ENCODE measurements around the gene FANCL.

DNA sequence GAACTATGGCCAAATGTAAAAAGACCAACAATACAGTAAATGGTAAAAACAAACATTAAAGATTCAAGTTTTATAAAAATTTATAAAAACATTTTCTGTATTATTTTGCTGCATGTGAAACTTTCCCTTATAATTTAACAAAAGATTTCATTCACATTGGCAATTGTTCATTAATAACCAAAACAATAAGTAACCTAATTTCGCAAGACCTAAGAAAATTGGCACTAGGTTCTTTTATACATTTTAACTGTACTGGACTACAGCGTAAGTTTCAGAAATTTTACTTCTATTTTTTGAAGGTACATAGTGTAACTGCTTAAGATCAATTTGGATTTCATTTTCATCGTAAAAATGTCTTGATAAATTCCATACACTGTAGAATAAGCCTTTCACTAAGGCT lies 77.2 kb downstream of the FANCL start:
- TF ChIP-seq, protein P1, sequence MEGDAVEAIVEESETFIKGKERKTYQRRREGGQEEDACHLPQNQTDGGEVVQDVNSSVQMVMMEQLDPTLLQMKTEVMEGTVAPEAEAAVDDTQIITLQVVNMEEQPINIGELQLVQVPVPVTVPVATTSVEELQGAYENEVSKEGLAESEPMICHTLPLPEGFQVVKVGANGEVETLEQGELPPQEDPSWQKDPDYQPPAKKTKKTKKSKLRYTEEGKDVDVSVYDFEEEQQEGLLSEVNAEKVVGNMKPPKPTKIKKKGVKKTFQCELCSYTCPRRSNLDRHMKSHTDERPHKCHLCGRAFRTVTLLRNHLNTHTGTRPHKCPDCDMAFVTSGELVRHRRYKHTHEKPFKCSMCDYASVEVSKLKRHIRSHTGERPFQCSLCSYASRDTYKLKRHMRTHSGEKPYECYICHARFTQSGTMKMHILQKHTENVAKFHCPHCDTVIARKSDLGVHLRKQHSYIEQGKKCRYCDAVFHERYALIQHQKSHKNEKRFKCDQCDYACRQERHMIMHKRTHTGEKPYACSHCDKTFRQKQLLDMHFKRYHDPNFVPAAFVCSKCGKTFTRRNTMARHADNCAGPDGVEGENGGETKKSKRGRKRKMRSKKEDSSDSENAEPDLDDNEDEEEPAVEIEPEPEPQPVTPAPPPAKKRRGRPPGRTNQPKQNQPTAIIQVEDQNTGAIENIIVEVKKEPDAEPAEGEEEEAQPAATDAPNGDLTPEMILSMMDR (IDR thresholded peaks at IDR 0.05), result no peak
- no peak for TF ChIP-seq ESRRA (IDR thresholded peaks at IDR 0.05; ENCODE audit: borderline replicate concordance, low read length)

Data from A549 (cell line).